PC-3 (cell line): ENCODE results near the gene ALOX15B. TPM values are rescaled to one million over a fixed set of nuclear protein-coding genes. Genes with fewer than 3 reads are reported as not detected.

Source experiments
- ATAC-seq: fragments of 200-7000 bp; cut with Tn5 transposase; 2 replicates; pipeline ENCODE4 v1.9.1; 2020; ENCODE audit warnings: mild to moderate bottlenecking, moderate library complexity
- BruUV-seq: library from RNA; stranded (reverse); fragments of 400-500 nt; replicated peaks from 2 replicates; lab custom pipeline; 2021; lab: Mats Ljungman, UMichigan
- CTCF ChIA-PET: fragments of 300-600 bp; sonication (Branson Sonifier 250); formaldehyde crosslinking; loops from one replicate; lab custom pipeline; 2022; ENCODE audit warnings: antibody characterized with exemption; lab: Charles Lee
- POLR2A ChIA-PET: fragments of 300-600 bp; sonication (Branson Sonifier 250); formaldehyde crosslinking; loops from one replicate; lab custom pipeline; 2022; ENCODE audit warnings: antibody characterized with exemption; ENCODE audit not compliant: unreplicated experiment; lab: Charles Lee
- DNase-seq: peaks from one replicate; pipeline ENCODE4 v3.0.0-alpha.2; 2015
- H2AFZ ChIP-seq: fragments of 300-600 bp; sonication (generic); 2 replicates; pipeline ENCODE4 v1.6.0; 2016; ENCODE audit warnings: antibody characterized with exemption, low read length
- H3F3A ChIP-seq: fragments of 300-600 bp; sonication (generic); one replicate; pipeline ENCODE4 v1.6.0; 2017; ENCODE audit warnings: antibody characterized with exemption, low read length, control low read depth, mild to moderate bottlenecking; ENCODE audit not compliant: unreplicated experiment
- H3K27ac ChIP-seq: fragments of 300-600 bp; sonication (generic); 2 replicates; pipeline ENCODE4 v1.5.1; 2016; ENCODE audit warnings: mild to moderate bottlenecking, low read length
- H3K27me3 ChIP-seq: fragments of 300-600 bp; sonication (generic); 2 replicates; pipeline ENCODE4 v1.6.1; 2016; ENCODE audit warnings: low read length, mixed read lengths
- H3K36me3 ChIP-seq: fragments of 300-600 bp; sonication (generic); 2 replicates; pipeline ENCODE4 v1.6.1; 2016; ENCODE audit warnings: low read depth, mixed run types, low read length, mixed read lengths
- H3K4me1 ChIP-seq: fragments of 300-600 bp; sonication (generic); 2 replicates; pipeline ENCODE4 v1.5.1; 2016; ENCODE audit warnings: low read length; ENCODE audit not compliant: insufficient read depth
- H3K4me2 ChIP-seq: fragments of 300-600 bp; sonication (generic); 2 replicates; pipeline ENCODE4 v1.6.0; 2016; ENCODE audit warnings: low read length
- H3K4me3 ChIP-seq: fragments of 300-600 bp; sonication (generic); 2 replicates; pipeline ENCODE4 v1.5.1; 2016; ENCODE audit warnings: mild to moderate bottlenecking, low read length, mixed read lengths
- H3K79me2 ChIP-seq: fragments of 300-600 bp; sonication (generic); 2 replicates; pipeline ENCODE4 v1.6.1; 2017; ENCODE audit warnings: low read length, mixed read lengths
- H3K9ac ChIP-seq: fragments of 300-600 bp; sonication (generic); 2 replicates; pipeline ENCODE4 v1.6.0; 2016; ENCODE audit warnings: mild to moderate bottlenecking, low read length
- H3K9me2 ChIP-seq: fragments of 300-600 bp; sonication (generic); replicated peaks from 2 replicates; pipeline ENCODE4 v1.6.1; 2016; ENCODE audit warnings: mixed run types, low read length, mixed read lengths
- H3K9me3 ChIP-seq: fragments of 300-600 bp; sonication (generic); 2 replicates; pipeline ENCODE4 v1.6.1; 2016; ENCODE audit warnings: low read length, mixed read lengths
- H4K20me1 ChIP-seq: fragments of 300-600 bp; sonication (generic); 2 replicates; pipeline ENCODE4 v1.6.1; 2016; ENCODE audit warnings: low read length, mixed read lengths
- EZH2 ChIP-seq: fragments of 300-600 bp; sonication (generic); IDR thresholded peaks from one replicate; pipeline ENCODE4 v1.6.1; 2017; ENCODE audit warnings: antibody characterized with exemption, mild to moderate bottlenecking, low read length; ENCODE audit not compliant: unreplicated experiment
- EZH2phosphoT487 ChIP-seq: fragments of 300-600 bp; sonication (generic); IDR thresholded peaks from 2 replicates; pipeline ENCODE4 v1.6.1; 2018; ENCODE audit warnings: mild to moderate bottlenecking, antibody characterized with exemption, low read length, borderline replicate concordance
- intact Hi-C: fragments of 100-400 bp; cut with micrococcal nuclease; formaldehyde crosslinking; loops from 2 replicates; pipeline ENCODE4 v1.9.0; 2023
- total RNA-seq: library from RNA; depleted of rRNA; stranded (reverse); fragments of >200 nt; gene quantifications from 2 replicates; pipeline ENCODE4 v1.2.3, GENCODE V29; 2014
- TF ChIP-seq, protein P1 (sequence below): fragments of 300-600 bp; sonication (generic); conservative IDR thresholded peaks from 2 replicates; pipeline ENCODE4 v1.5.1; 2017; ENCODE audit warnings: antibody characterized with exemption, low read depth, mild to moderate bottlenecking, low read length

Gene ALOX15B
- total RNA-seq, 1 experiment from 2014 or later = not detected

DNA sequence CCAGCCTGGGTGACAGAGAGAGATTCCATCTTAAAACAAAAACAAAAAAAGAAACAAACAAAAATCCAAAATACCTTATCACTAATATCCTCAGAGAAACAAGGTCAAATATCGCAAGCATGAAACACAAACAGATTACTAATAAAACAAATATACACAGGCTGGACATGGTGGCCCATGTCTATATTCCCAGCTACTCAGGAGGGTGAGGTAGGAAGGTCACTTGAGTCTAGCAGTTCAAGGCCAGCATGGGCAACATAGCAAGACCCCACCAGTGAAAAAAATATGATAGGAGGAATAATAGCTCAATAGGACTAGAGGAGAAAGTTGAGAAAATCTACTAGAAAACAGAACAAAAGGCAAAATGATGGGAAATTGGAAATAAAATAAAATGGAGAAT lies 6.9 kb upstream of the ALOX15B start:
- H3K9me2 ChIP-seq = no peaks in the 10 kb centered on the region
- no peak overlapping the region for H3K4me3 ChIP-seq
- no peak for TF ChIP-seq EZH2
- no peak for TF ChIP-seq EZH2phosphoT487
- TF ChIP-seq, protein P1, sequence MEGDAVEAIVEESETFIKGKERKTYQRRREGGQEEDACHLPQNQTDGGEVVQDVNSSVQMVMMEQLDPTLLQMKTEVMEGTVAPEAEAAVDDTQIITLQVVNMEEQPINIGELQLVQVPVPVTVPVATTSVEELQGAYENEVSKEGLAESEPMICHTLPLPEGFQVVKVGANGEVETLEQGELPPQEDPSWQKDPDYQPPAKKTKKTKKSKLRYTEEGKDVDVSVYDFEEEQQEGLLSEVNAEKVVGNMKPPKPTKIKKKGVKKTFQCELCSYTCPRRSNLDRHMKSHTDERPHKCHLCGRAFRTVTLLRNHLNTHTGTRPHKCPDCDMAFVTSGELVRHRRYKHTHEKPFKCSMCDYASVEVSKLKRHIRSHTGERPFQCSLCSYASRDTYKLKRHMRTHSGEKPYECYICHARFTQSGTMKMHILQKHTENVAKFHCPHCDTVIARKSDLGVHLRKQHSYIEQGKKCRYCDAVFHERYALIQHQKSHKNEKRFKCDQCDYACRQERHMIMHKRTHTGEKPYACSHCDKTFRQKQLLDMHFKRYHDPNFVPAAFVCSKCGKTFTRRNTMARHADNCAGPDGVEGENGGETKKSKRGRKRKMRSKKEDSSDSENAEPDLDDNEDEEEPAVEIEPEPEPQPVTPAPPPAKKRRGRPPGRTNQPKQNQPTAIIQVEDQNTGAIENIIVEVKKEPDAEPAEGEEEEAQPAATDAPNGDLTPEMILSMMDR = no peak
- ATAC-seq = 0 out of 2 replicates have a peak, but pooled peaks have one; percentile 39
- DNase-seq = no peak
- H3K9ac ChIP-seq = no peak overlapping the region
- H3K9me3 ChIP-seq = no peaks in the 10 kb centered on the region
- CTCF ChIA-PET = interaction anchor here (1.6 kb wide), 1 partner anchor 14 kb away, joined by 4 read pairs; no protein-coding TSS in a partner anchor
- BruUV-seq = no TSS peak
- H3K27ac ChIP-seq = no peak overlapping the region
- H3K4me1 ChIP-seq = peaks cover 31% of the 10 kb centered on the region
- no peaks in the 10 kb centered on the region for H3F3A ChIP-seq
- no peak overlapping the region for H3K4me2 ChIP-seq
- H2AFZ ChIP-seq = no peak overlapping the region
- H3K27me3 ChIP-seq = no peaks in the 10 kb centered on the region
- no peaks in the 10 kb centered on the region for H4K20me1 ChIP-seq
- POLR2A ChIA-PET = no interaction called here
- no peaks in the 10 kb centered on the region for H3K36me3 ChIP-seq
- H3K79me2 ChIP-seq = no peaks in the 10 kb centered on the region
- intact Hi-C loops = no loop called here

DNA sequence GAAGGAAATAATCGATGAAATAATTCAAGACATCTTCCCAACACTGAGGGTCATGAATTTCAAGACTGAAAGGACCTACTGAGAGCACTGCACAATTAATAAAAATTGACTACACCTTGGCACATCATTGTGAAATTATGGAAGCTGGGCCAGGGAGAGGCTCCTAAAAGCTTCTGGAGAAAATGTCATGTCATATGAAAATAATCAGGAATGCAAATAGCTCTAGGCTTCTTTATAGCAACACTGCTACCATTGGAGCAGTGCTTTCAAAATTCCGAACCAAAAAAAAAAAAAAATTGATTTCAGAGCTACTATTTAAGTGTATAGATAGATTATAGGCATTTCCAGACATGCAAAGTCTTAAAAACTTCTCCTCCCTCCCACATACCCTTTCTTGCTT lies 6.4 kb upstream of the ALOX15B start:
- H3K9me3 ChIP-seq = no peaks in the 10 kb centered on the region
- H3F3A ChIP-seq = no peaks in the 10 kb centered on the region
- POLR2A ChIA-PET = interaction anchor here (0.6 kb wide), 1 partner anchor 16 kb away, joined by 12 read pairs; no protein-coding TSS in a partner anchor
- no peaks in the 10 kb centered on the region for H3K27me3 ChIP-seq
- no peaks in the 10 kb centered on the region for H3K36me3 ChIP-seq
- TF ChIP-seq, protein P1 = no peak
- no peak for TF ChIP-seq EZH2
- no peak for TF ChIP-seq EZH2phosphoT487
- no peak overlapping the region for H3K9ac ChIP-seq
- intact Hi-C loops = no loop called here
- no peak overlapping the region for H2AFZ ChIP-seq
- peaks cover 31% of the 10 kb centered on the region for H3K4me1 ChIP-seq
- no peaks in the 10 kb centered on the region for H3K79me2 ChIP-seq
- BruUV-seq = no TSS peak
- no peak overlapping the region for H3K4me2 ChIP-seq
- peak overlapping the region; percentile 51 for H3K27ac ChIP-seq
- ATAC-seq = no peak
- CTCF ChIA-PET = interaction anchor here (0.6 to 1.6 kb wide), 2 partner anchors 15 to 62 kb away, joined by 3 to 4 read pairs; no protein-coding TSS in a partner anchor
- no peaks in the 10 kb centered on the region for H4K20me1 ChIP-seq
- H3K9me2 ChIP-seq = no peaks in the 10 kb centered on the region
- no peak for DNase-seq
- H3K4me3 ChIP-seq = no peak overlapping the region

DNA sequence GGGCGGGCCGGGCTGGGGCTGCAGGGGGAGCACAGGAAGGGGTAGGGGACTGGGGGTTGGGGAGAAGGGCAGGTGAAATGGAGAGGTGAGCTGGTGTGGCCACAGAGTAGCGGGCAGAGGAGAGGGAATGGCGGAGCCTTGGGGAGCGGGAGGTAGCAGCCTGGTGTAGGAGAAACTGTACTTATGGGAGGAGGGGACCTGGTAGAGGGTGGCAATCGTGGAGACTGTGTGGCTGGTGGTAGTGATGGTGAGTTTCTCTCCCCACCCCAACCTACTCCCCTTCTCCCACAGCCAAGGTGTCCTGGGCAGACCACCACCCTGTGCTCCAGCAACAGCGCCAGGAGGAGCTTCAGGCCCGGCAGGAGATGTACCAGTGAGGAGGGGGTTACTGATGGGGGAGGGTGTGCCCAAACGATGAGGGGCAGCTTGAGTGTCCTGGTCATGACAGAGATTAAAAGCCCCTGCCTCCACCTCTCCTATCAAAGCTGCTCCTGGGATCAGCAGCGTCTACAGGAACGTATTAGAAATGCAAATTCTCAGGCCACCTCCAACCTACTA lies 831 bp downstream of the ALOX15B start:
- Histone ChIP-seq H4K20me1 (no peaks in the 10 kb centered on the region), H2AFZ (no peak overlapping the region), H3K9ac (no peak overlapping the region), H3K4me2 (no peak overlapping the region), H3K4me1 (0 out of 2 replicates have a peak, but pooled peaks cover 5% of the 10 kb centered on the region), H3K36me3 (no peaks in the 10 kb centered on the region), H3K27ac (no peak overlapping the region), H3F3A (no peaks in the 10 kb centered on the region), H3K27me3 (no peaks in the 10 kb centered on the region), H3K4me3 (no peak overlapping the region), H3K79me2 (no peaks in the 10 kb centered on the region), H3K9me2 (no peaks in the 10 kb centered on the region), H3K9me3 (no peaks in the 10 kb centered on the region)
- BruUV-seq = no TSS peak
- ATAC-seq (no peak), DNase-seq (no peak)
- no peak for TF ChIP-seq EZH2
- TF ChIP-seq EZH2phosphoT487 = no peak
- TF ChIP-seq, protein P1 = no peak
- intact Hi-C loops = no loop called here
- ChIA-PET POLR2A (no interaction called here), CTCF (no interaction called here)
